ENCODE results near the gene CEBPE.

The CEBPE gene

DNA sequence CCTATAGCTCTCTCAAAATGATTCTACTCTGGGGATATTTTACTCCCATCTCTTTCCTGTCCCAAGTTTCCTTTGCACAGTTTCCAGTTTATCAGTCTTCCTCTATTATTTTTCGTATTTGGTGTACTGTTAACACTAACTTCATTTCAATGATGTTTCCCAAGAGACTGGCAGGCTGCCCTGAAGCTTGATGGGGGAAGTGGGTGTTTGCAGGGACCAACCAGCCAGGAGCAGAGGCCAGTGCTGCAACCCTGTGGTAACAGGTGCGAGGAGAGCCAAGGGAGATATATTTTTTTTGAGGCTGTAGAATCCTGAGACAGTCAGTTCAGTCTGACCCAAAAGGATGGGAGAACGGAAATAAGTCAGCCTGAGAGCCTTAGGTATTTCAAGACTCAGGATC is 11.8 kb upstream of the CEBPE start:
- Histone ChIP-seq H3K36me3 (ENCODE audit: insufficient read depth, low read length) (no peaks in the 10 kb centered on the region), H3K79me2 (ENCODE audit: control insufficient read depth, insufficient read depth, low read length, unreplicated experiment) (no peaks in the 10 kb centered on the region), H2AFZ (ENCODE audit: low read length, unreplicated experiment) (no peak overlapping the region), H3K4me1 (ENCODE audit: control insufficient read depth, insufficient read depth, low read length, unreplicated experiment) (no peaks in the 10 kb centered on the region), H3K27ac (ENCODE audit: low read depth, low read length) (no peak overlapping the region), H3K4me3 (ENCODE audit: low read depth, low read length) (no peak overlapping the region), H3K27me3 (ENCODE audit: insufficient read depth, low read length) (no peaks in the 10 kb centered on the region)

- H3K36me3 ChIP-seq (ENCODE audit: insufficient read depth, low read length): no peaks in the 10 kb centered on the region
- H2AFZ ChIP-seq (ENCODE audit: low read length, unreplicated experiment): no peak overlapping the region
- H3K27me3 ChIP-seq (ENCODE audit: insufficient read depth, low read length): no peaks in the 10 kb centered on the region
These were observed 10.8 kb upstream of the CEBPE start for GRCh38 chr14:23129759-23130316.

GRCh38 chr14:23128969-23129758 is 10.1 kb upstream of the CEBPE start:
- H3K27me3 ChIP-seq (ENCODE audit: insufficient read depth, low read length): no peaks in the 10 kb centered on the region
- no peaks in the 10 kb centered on the region for H3K79me2 ChIP-seq (ENCODE audit: control insufficient read depth, insufficient read depth, low read length, unreplicated experiment)
- H3K4me1 ChIP-seq (ENCODE audit: control insufficient read depth, insufficient read depth, low read length, unreplicated experiment): no peaks in the 10 kb centered on the region
- H2AFZ ChIP-seq (ENCODE audit: low read length, unreplicated experiment): no peak overlapping the region
- H3K4me3 ChIP-seq (ENCODE audit: low read depth, low read length): no peak overlapping the region
- H3K36me3 ChIP-seq (ENCODE audit: insufficient read depth, low read length): no peaks in the 10 kb centered on the region
- H3K27ac ChIP-seq (ENCODE audit: low read depth, low read length): no peak overlapping the region

More at GRCh38 chr14:23129759-23130316, 10.8 kb upstream of the CEBPE start:
- H3K4me1 ChIP-seq (ENCODE audit: control insufficient read depth, insufficient read depth, low read length, unreplicated experiment): no peaks in the 10 kb centered on the region
- H3K4me3 ChIP-seq (ENCODE audit: low read depth, low read length): no peak overlapping the region
- no peak overlapping the region for H3K27ac ChIP-seq (ENCODE audit: low read depth, low read length)
- H3K79me2 ChIP-seq (ENCODE audit: control insufficient read depth, insufficient read depth, low read length, unreplicated experiment): no peaks in the 10 kb centered on the region

GRCh38 chr14:23127861-23128260 is 8.8 kb upstream of the CEBPE start:
- Histone ChIP-seq H3K36me3 (ENCODE audit: insufficient read depth, low read length) (no peaks in the 10 kb centered on the region), H2AFZ (ENCODE audit: low read length, unreplicated experiment) (no peak overlapping the region), H3K27ac (ENCODE audit: low read depth, low read length) (no peak overlapping the region), H3K4me1 (ENCODE audit: control insufficient read depth, insufficient read depth, low read length, unreplicated experiment) (no peaks in the 10 kb centered on the region), H3K79me2 (ENCODE audit: control insufficient read depth, insufficient read depth, low read length, unreplicated experiment) (no peaks in the 10 kb centered on the region), H3K4me3 (ENCODE audit: low read depth, low read length) (no peak overlapping the region), H3K27me3 (ENCODE audit: insufficient read depth, low read length) (no peaks in the 10 kb centered on the region)

DNA sequence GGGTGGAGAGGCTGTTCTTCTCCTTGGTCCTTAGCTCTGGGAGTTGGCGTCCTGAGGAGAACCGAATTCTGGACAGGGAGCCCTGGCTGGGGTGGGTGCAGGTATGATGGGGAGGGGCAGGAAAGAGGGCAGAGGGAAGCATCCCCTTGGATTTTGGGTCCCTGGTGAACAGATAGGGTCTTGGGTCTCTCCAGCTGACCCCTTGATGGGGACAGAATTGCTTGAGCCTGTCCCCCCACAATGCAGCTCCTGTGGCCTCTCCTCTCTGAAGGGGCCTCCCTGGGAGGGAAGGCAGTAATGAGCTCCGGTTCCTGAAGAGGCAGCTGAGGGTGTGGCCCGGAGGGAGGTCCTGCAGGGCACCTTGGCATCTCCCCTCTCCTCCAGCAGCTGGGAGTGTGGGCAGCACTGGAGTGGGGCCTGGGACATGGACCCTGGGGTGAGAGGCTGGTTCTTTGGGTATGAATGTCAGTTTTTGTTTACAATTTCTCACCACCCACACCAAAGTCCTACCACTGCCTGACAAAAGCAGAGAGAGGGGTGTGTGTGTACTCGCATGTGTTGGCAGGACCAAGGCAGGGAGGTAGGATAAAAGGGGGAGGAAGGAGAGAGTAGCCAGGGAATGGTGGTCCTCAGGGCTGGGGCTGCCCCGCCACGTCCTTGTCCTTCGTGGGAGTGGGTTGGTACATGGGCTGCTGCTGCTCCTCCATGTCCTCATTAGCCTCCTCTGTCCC is 7.7 kb upstream of the CEBPE start:
- Histone ChIP-seq H3K27me3 (ENCODE audit: insufficient read depth, low read length) (no peaks in the 10 kb centered on the region), H3K4me1 (ENCODE audit: control insufficient read depth, insufficient read depth, low read length, unreplicated experiment) (no peaks in the 10 kb centered on the region), H3K27ac (ENCODE audit: low read depth, low read length) (no peak overlapping the region), H2AFZ (ENCODE audit: low read length, unreplicated experiment) (no peak overlapping the region), H3K79me2 (ENCODE audit: control insufficient read depth, insufficient read depth, low read length, unreplicated experiment) (no peaks in the 10 kb centered on the region), H3K36me3 (ENCODE audit: insufficient read depth, low read length) (no peaks in the 10 kb centered on the region), H3K4me3 (ENCODE audit: low read depth, low read length) (no peak overlapping the region)

GRCh38 chr14:23125933-23126524 is 7.0 kb upstream of the CEBPE start:
- no peaks in the 10 kb centered on the region for H3K4me1 ChIP-seq (ENCODE audit: control insufficient read depth, insufficient read depth, low read length, unreplicated experiment)
- no peak overlapping the region for H3K27ac ChIP-seq (ENCODE audit: low read depth, low read length)
- H3K79me2 ChIP-seq (ENCODE audit: control insufficient read depth, insufficient read depth, low read length, unreplicated experiment): no peaks in the 10 kb centered on the region
- H3K27me3 ChIP-seq (ENCODE audit: insufficient read depth, low read length): no peaks in the 10 kb centered on the region
- no peak overlapping the region for H2AFZ ChIP-seq (ENCODE audit: low read length, unreplicated experiment)
- H3K4me3 ChIP-seq (ENCODE audit: low read depth, low read length): no peak overlapping the region
- no peaks in the 10 kb centered on the region for H3K36me3 ChIP-seq (ENCODE audit: insufficient read depth, low read length)

DNA sequence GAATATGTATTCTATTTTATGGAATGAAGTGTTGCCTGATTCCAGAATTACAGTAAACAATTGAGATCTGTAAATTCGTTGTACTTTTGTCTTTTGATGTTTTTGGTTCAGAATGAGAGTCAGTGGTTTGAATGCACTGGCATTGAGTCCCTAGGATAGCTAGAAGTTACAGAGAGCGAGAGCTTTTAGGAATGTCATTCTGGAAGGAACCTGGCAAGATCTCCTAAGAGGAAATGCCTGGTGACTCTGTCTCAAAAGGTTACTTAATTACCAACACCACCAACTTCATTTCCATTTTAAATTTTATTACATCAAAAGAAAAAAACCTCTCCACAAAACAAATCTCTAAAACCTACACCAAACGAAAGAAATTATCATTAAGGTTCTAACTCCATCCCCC is 6.0 kb upstream of the CEBPE start:
- H3K27me3 ChIP-seq (ENCODE audit: insufficient read depth, low read length): no peaks in the 10 kb centered on the region
- no peaks in the 10 kb centered on the region for H3K36me3 ChIP-seq (ENCODE audit: insufficient read depth, low read length)
- no peaks in the 10 kb centered on the region for H3K4me1 ChIP-seq (ENCODE audit: control insufficient read depth, insufficient read depth, low read length, unreplicated experiment)
- H3K4me3 ChIP-seq (ENCODE audit: low read depth, low read length): no peak overlapping the region
- no peaks in the 10 kb centered on the region for H3K79me2 ChIP-seq (ENCODE audit: control insufficient read depth, insufficient read depth, low read length, unreplicated experiment)
- H3K27ac ChIP-seq (ENCODE audit: low read depth, low read length): no peak overlapping the region
- no peak overlapping the region for H2AFZ ChIP-seq (ENCODE audit: low read length, unreplicated experiment)

DNA sequence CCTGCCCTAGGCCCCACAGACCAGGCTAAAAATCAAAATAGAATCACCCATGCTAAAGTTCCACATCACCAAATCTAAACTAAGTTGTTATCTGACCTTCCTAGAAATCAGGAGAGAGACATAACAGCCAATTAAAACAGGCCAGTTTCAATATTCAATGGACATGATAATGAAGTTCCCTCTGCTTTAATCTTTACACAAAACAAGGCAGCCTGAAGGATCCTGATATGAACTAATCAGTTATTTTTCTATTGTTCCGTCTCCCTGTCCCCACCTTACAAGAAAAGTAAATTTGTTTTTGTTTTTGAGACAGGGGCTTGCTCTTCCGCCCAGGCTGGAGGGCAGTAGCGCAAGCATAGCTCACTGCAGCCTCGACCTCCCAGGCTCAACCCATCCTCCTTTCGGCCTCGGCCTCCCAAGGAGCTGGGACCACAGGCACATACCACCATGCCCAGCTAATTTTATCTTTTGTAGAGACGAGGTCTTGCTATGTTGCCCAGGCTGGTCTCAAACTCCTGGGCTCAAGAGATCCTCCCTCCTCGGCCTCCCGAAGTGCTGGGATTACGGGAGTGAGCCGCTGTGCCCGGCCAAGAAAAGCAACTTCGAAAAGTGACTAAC is 5.4 kb upstream of the CEBPE start:
- no peaks in the 10 kb centered on the region for H3K79me2 ChIP-seq (ENCODE audit: control insufficient read depth, insufficient read depth, low read length, unreplicated experiment)
- no peaks in the 10 kb centered on the region for H3K4me1 ChIP-seq (ENCODE audit: control insufficient read depth, insufficient read depth, low read length, unreplicated experiment)
- no peak overlapping the region for H3K4me3 ChIP-seq (ENCODE audit: low read depth, low read length)
- H3K36me3 ChIP-seq (ENCODE audit: insufficient read depth, low read length): no peaks in the 10 kb centered on the region
- no peaks in the 10 kb centered on the region for H3K27me3 ChIP-seq (ENCODE audit: insufficient read depth, low read length)
- H3K27ac ChIP-seq (ENCODE audit: low read depth, low read length): no peak overlapping the region
- no peak overlapping the region for H2AFZ ChIP-seq (ENCODE audit: low read length, unreplicated experiment)

GRCh38 chr14:23123419-23123818 is 4.4 kb upstream of the CEBPE start:
- Histone ChIP-seq H3K27me3 (ENCODE audit: insufficient read depth, low read length) (no peaks in the 10 kb centered on the region), H2AFZ (ENCODE audit: low read length, unreplicated experiment) (no peak overlapping the region), H3K27ac (ENCODE audit: low read depth, low read length) (no peak overlapping the region), H3K79me2 (ENCODE audit: control insufficient read depth, insufficient read depth, low read length, unreplicated experiment) (no peaks in the 10 kb centered on the region), H3K4me1 (ENCODE audit: control insufficient read depth, insufficient read depth, low read length, unreplicated experiment) (no peaks in the 10 kb centered on the region), H3K36me3 (ENCODE audit: insufficient read depth, low read length) (no peaks in the 10 kb centered on the region), H3K4me3 (ENCODE audit: low read depth, low read length) (no peak overlapping the region)

- Histone ChIP-seq H3K27ac (ENCODE audit: low read depth, low read length) (no peak overlapping the region), H2AFZ (ENCODE audit: low read length, unreplicated experiment) (no peak overlapping the region), H3K27me3 (ENCODE audit: insufficient read depth, low read length) (no peaks in the 10 kb centered on the region), H3K4me1 (ENCODE audit: control insufficient read depth, insufficient read depth, low read length, unreplicated experiment) (no peaks in the 10 kb centered on the region), H3K36me3 (ENCODE audit: insufficient read depth, low read length) (no peaks in the 10 kb centered on the region), H3K79me2 (ENCODE audit: control insufficient read depth, insufficient read depth, low read length, unreplicated experiment) (no peaks in the 10 kb centered on the region), H3K4me3 (ENCODE audit: low read depth, low read length) (no peak overlapping the region)
These were observed 3.0 kb upstream of the CEBPE start for GRCh38 chr14:23122086-23122485.

Data from ACC112 (cell line).